Measurements from ENCODE around the gene LIME1.

Gene LIME1

GRCh38 chr20:63739130-63740069 lies 2.9 kb downstream of the LIME1 start, which contains the start of gene SLC2A4RG:
Gene SLC2A4RG, plus strand, starts transcription at chr20:63739776. Its CDS starts 137 bp downstream, at chr20:63739913.
- no peak for FAIRE-seq

DNA sequence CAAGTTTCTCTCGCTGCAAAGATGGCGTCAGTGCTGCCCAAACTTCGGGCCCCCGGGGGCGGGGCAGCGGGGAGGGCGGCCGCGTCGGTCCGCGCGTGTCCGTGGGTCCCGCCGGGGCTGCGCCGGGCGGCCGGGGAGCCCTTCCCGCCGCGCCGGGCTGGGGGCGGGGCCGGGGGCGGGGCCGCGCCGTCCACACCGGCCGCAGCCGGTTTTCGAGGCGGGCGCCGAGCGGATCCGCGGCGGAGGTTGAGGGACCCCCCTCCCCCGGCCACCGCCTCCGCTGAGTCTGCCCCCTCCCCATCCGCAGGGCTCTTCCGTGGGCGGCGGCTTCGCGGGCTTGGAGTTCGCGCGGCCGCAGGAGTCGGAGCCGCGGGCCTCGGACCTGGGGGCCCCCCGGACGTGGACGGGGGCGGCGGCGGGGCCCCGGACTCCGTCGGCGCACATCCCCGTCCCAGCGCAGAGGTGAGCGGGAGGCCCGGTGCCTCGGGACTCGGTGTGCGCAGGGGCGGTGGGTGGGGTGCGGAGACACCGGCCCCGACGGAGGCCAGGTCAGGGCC lies 3.7 kb downstream of the LIME1 start:
- FAIRE-seq = no peak

DNA sequence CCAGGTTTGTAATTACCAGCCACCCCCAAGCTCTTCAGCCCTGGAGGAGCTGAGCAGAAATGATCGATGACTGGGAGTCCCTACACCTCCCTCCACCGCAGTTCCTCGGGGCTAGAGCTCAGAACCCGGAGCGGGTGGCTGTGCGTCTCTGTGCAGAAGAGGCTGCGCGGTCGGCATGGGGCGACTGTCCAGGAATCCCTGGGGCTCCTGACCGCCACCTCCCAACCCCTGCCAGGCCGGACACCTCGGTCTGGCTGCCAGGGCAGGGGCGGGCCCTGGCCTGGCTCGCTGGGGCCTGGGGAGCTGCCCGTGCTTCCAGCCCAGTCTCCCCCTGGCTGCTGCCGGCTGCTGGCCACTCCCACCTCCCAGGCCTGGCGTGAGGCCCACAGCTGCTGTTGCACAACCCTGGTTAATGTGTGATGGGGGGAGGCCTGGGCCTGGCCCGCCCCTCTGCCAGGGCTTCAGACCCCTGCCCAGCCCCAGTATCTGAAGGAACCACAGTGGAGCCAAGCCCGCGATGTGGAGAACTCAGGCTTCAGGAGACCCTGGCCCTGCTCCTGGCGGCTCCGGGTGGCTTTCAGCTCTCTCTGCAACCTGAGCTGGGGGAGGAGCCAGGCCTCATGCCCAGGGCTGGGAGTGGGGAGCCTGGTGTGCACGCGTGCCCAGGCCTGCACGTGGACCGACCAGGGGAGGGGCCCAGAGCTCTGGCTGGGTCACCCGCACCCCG lies 4.3 kb downstream of the LIME1 start:
- no peak for FAIRE-seq

DNA sequence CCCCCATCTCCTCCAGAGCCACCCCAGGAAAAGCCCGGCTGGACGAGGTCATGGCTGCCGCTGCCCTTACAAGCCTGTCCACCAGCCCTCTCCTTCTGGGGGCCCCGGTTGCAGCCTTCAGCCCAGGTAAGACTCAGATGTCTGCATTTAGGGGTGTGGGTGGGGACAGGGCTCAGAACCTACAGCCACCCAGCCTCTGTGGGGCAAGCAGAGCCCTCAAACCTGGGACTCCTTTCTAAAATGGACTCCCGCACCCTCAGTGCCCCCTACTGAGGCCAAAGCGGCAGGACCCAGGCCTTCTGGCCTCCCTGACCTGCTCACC lies 4.9 kb downstream of the LIME1 start:
- no peak for FAIRE-seq

DNA sequence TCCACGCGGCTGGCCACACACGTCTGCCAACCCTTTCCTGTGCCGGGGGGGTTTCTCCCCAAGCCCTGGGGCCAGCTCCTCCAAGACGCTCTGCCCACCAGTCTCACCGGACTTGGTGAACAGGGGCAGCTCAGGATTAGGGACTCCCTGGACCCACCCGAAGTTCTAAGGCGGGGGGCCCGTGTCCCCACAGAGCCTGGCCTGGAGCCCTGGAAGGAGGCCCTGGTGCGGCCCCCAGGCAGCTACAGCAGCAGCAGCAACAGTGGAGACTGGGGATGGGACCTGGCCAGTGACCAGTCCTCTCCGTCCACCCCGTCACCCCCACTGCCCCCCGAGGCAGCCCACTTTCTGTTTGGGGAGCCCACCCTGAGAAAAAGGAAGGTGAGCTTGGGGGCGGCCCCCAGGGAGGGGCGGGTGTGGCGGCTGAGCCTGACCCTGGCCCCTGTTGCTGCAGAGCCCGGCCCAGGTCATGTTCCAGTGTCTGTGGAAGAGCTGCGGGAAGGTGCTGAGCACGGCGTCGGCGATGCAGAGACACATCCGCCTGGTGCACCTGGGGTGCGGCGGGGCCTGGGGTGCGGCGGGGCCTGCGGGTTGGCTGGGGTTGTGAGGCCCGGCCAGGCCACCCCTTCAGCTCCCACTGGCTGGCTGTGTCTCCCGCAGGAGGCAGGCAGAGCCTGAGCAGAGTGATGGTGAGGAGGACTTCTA lies 5.4 kb downstream of the LIME1 start:
- no peak for FAIRE-seq

DNA sequence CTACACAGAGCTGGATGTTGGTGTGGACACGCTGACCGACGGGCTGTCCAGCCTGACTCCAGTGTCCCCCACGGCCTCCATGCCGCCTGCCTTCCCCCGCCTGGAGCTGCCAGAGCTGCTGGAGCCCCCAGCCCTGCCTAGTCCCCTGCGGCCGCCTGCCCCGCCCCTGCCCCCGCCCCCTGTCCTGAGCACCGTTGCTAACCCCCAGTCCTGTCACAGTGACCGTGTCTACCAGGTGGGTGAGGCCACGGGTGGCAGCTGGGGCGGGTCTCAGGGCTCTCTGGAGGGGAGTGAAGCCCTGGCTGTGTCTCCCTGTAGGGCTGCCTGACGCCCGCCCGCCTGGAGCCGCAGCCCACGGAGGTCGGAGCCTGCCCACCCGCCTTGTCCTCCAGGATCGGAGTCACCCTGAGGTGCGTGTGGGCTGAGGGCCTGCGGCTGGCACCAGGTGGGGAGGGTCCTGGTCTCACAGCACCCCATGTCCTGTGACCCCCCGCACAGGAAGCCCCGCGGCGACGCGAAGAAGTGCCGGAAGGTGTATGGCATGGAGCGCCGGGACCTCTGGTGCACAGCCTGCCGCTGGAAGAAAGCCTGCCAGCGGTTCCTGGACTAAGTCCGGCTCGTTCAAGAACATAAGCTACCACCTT lies 6.0 kb downstream of the LIME1 start:
- FAIRE-seq = no peak

- FAIRE-seq = no peak
Observed at GRCh38 chr20:63743210-63743970, 6.9 kb downstream of the LIME1 start.

DNA sequence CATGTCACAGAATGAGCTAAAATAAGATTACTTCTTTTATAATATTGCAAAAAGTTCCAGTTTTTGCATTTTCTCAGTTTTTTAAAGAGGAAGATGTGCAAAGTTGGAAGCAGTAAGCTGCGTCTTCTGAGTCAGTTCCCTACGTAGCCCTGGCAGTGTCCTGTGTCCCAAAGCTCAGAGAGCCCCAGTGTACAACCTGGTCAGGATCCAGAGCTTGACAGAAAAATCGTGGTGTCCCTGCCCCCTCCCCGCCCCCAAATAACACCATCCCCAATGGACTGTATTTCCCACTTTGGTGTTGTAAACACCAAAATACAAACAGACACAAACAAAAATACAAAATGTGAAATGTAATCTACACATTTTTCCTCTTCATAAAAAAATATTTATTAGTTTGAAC lies 7.7 kb downstream of the LIME1 start:
- no peak for FAIRE-seq

DNA sequence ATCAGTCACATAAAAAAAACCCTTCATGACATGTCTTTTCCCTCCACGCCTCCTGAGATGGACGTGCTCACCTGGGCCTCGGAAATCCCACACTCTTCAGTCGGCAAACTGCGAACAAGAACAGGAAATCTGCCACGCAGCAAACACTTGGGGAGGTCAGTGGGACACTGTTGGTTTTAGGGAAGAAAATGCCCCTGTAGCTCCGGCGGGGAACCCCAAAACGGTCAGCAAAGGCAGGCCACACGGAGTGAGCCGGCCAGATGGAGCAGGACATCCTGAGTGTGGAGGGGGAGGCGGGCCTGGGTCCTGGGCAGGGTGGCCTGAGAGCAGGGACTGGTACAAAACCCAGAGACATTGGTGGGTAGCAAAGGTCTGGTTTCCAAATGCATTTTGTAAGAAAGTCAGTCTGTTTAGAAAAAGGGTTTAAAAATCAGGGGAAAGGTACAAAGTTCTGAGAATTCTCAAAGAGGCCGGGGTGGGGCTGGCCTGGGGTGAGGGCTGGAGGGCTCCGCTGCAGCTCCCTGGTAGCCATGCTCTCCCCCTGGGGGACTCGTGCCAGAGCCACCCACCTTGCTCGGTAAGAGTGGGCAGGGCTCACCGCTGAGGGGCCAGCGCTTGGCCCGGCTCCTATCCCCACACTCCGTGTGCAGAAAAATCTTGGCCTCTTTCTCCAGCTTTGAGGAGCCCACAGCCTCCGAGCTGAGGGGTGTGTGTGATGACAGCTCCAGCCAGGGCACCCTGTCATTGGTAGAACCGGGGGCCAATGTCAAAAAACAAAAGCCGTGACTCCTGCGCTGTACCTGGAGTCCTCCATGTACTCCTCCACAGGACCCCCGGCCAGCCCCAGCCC lies 8.3 kb downstream of the LIME1 start:
- FAIRE-seq = no peak

DNA sequence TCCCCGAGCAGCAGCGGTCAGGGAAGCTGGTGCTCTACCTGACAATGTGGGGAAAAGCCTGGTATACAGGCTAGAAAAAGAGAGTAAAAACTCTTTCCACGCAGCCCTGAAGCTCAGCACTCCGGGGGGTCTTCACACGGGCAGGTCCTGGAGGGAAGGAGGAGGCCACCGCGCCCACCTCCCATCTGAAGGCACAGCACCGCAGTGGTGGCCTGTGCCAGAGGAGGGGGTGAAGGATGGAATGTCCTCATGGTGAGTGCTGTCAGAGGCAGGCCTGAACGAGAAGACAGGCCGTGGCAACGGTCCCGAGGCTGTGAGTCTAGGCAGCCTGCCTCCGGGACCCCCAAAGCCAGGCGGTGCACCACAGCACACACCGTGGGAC lies 9.0 kb downstream of the LIME1 start:
- no peak for FAIRE-seq

DNA sequence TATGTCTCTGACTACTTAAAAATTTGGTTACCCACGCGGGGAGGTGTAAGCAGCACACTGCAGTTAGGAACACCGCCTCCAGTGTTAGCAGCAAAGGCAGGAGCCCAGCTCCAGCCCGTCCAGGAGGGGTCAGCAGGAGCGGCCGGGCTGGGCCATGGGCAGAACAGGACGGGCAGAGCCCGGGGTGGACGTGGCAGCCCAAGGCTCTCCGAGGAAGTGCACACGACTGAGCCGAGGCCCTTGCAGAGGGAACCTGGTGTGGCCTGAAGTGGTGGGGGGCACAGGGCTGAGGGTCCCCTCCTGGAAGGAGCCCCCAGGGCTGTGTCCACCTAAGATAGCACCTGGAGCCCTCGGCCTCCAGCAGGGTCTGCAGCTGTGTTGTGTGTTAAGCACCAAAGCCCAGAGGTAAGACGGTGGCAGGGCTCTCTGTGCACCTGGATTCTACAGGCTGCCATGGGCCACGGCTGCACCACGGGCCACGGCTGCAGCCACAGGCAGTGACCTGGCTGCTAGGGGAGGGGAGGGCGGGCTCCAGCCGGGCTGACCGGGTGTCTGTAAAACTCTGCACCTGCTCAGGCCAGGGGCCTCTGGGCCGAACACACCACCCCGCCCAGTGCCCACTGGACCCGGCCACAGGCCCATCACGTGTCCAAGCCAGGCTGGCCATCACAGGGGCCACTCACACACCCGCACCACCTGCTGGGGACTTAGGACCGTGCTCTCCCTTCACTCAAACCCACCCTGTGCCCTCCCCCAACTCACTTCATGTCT lies 9.7 kb downstream of the LIME1 start:
- FAIRE-seq = no peak

- FAIRE-seq = no peak
Observed at GRCh38 chr20:63746751-63747315, 10.4 kb downstream of the LIME1 start.

GRCh38 chr20:63747622-63748069 lies 11.2 kb downstream of the LIME1 start:
- no peak for FAIRE-seq

DNA sequence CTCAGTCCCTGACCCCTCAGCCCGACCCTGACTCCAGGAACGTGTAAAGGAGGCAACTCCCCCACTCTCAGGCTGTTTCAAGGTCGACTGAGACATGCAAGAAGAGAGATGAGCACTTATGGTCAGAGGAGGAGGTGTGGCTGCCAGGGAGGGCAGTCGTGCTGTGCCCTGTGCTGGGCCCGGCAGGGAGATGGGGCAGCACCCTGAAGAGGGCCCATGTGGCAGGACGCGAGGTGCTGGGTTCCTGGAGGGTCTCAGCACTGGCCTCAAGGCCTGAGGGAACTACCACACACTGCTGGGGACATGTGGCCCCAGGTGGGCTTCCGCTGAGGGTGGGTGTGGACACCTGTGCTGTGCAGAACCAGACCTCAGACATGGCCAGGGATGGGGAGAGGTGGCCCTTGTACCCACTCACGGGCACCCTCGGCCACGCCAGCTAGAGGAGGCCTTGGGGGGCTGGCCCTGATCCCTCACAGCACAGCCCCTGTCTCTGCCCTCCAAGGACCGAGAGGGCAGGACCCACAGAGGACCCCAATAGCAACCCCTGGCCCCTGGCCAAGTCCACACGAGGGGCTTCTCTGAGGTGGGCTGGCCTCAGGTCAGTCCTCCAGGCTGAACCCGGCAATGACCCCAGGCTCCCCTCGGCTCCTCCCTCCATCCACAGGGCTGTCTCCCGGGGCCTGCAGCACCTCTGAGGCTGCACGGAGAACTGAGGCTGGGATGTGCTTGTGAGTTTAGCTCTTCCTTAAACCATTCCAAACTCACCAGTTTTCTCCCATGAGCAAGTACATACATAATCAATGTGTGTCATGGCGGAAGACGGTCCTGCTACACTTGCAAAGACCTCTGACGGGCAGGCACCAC lies 11.8 kb downstream of the LIME1 start:
- FAIRE-seq = no peak

DNA sequence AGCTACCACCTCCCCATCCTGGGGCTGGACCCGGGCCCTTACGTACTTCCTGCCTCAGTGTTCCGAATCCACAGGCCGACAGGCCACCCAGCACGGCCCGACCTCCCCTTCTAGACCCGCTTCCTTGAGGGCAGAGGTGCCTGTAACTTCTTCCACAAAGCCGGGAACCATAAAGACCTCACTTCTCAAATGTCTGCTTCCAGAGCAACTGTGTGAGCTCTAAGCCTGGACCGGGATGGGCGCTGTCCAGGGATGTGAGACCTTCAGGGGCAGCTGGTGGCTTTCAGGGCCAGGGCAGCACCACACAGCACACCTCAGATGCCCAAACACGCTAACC lies 12.4 kb downstream of the LIME1 start:
- FAIRE-seq = no peak

DNA sequence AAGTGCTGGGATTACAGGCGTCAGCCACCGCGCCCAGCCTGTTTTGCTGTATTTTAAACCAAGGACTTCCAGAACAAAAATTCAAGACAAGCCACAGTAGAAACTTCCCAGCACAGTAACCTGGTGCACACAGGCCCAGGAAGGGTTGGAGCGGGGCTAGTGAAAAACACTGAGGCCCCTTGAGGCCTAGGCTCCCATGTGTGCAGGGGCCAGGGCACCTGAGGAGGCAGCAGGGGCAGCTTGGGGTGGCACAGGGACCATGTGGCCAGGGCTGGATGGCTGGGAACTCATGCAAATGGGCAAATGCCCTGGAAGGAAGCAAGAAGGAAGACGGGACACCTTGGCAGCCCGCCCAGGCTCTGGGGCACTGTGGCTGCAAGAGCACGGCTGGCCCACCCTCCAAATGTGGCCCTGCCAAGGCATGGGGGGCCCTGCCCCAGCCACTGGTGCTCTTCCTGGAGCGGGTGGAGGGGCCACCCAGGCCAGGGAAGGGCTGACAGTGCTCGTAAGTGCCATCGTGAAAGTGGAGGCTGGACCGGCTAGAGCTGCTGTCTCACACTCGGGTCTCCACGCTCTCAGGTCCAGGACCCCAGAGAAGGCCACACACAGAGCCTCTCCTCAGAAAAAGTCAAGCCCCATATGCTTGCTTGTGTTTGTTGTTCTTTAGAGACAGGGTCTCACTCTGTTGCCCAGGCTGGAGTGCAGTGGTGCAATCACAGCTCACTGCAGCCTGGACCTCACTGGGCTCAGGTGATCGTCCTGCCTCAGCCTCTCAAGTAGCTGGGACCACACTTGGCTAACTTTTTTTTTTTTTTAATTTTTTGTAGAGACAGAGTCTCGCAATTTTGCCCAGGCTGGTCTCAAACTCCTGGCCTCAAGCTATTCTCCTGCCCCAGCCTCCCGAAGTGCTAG lies 13.4 kb downstream of the LIME1 start:
- FAIRE-seq = no peak

DNA sequence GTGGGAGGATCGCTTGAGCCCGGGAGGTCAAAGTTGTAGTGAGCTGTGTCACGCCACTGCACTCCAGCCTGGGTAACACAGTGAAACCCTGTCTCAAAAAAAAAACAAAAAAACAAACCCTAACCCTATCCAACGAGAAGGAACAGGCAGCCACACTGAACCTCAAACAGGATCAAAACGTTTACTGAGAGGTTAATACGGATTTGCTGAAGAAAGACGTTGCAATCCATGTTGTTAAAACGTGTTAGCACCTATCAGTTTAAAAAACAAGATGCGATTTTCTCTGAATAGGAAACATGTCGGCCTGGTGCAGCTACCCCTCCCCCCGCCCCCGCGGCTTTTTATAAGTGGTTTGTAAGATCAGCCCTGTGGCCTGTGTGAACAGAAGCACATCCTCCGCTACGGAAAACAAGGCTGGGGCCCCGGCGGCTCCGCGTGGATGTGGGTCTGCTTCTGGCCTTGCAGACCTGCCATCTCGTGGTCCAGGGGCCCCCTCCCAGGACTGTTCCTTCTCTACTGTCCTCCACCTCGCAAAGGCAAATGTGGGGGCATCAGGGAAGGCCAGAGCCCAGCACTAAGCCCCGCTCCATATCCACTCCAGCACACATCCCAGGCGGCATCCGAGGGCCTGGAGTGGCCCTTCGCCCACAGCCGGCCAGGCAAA lies 14.5 kb downstream of the LIME1 start:
- FAIRE-seq = no peak

Measured in islet of Langerhans (tissue), 1 donor.